ENCODE results near the gene DCAF12. TPM values are rescaled to one million over a fixed set of nuclear protein-coding genes. Genes with fewer than 3 reads are reported as not detected.

The DCAF12 gene
- total and polyA plus RNA-seq, 2 of the 8 experiments (the other 6 are each of a cell fraction or from before 2014, with no cell fraction given): 22.7 to 29.2 TPM

DNA sequence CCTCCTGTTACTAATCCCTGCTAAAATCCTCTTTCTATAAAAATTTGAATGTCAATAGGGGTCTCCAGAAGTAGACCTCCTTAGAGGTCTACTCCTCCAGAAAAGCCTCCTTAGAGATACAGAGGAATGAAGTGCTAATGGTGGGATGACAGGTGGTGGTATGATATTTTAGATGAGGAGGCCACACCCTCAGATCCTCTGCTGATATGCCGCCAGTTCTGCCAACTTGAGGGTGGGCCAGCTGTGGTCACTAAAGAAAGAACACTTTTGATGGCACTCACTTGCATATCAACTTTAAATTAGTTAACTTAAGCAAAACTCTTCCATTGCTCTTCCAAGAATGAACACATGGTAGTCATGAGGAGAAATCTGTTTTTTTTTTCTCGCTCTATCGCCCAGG, 61.0 kb downstream of the DCAF12 start:
- no peak overlapping the region for H2BK12ac ChIP-seq (ENCODE audit: low read depth, low read length)
- no peak overlapping the region for H3K23ac ChIP-seq (ENCODE audit: insufficient read length)
- no peaks in the 10 kb centered on the region for H3K9me3 ChIP-seq (ENCODE audit: insufficient read depth in 2 of 2, low read depth in 1 of 2, low read length in 1 of 2)
- no peak overlapping the region for H2BK5ac ChIP-seq (ENCODE audit: low read depth, low read length)
- no peak overlapping the region for H3K14ac ChIP-seq (ENCODE audit: insufficient read length)
- H3K36me3 ChIP-seq (ENCODE audit: control insufficient read depth in 2 of 4, insufficient read depth in 4 of 4, low read length in 3 of 4): no peaks in the 10 kb centered on the region
- no peak overlapping the region for H2AK5ac ChIP-seq (ENCODE audit: low read depth, low read length)
- H3K79me2 ChIP-seq (ENCODE audit: control insufficient read depth in 1 of 2, insufficient read depth in 2 of 2, low read length in 2 of 2): no peaks in the 10 kb centered on the region
- no peak overlapping the region for H3K18ac ChIP-seq (ENCODE audit: extremely low read depth, low read length)
- H3K79me1 ChIP-seq (ENCODE audit: low read depth, low read length): no peaks in the 10 kb centered on the region
- H4K5ac ChIP-seq (ENCODE audit: insufficient read length, low read depth, low read length): no peak overlapping the region
- WGBS, 2 experiments (ENCODE audit: extremely low coverage in 1 of 2, insufficient coverage in 1 of 2, insufficient read length in 1 of 2, insufficient replicate concordance in 2 of 2, low coverage in 1 of 2, low lambda C conversion rate in 2 of 2, missing lambda C conversion rate in 1 of 2): 90% methylated on average over 3 of the region's 3 CpGs; no CpG with 5 or more reads in 1 of the 2 experiments
- DNase-seq (ENCODE audit: low read depth in 1 of 2, low spot score in 2 of 2): no peak
- H3K4me3 ChIP-seq (ENCODE audit: extremely low read depth in 1 of 4, insufficient read depth in 2 of 4, low read depth in 3 of 4, low read length in 4 of 4): no peak overlapping the region
- H3K27ac ChIP-seq (ENCODE audit: low read depth, low read length): no peak overlapping the region
- H3K27me3 ChIP-seq (replicated peaks in 1 of 4; ENCODE audit: control insufficient read depth in 3 of 4, extremely low read depth in 1 of 4, insufficient read depth in 3 of 4, low read length in 3 of 4): no peaks in the 10 kb centered on the region
- H3K9ac ChIP-seq (replicated peaks in 1 of 4; ENCODE audit: extremely low read depth in 1 of 4, low read depth in 3 of 4, low read length in 3 of 4): no peak overlapping the region
- no peak overlapping the region for H2AFZ ChIP-seq (ENCODE audit: low read length)
- H4K91ac ChIP-seq (replicated peaks; ENCODE audit: insufficient read length, low read length): no peak overlapping the region
- H2BK120ac ChIP-seq (replicated peaks; ENCODE audit: low read depth, low read length): no peak overlapping the region
- FAIRE-seq: no peak
- no peaks in the 10 kb centered on the region for H3K4me1 ChIP-seq (replicated peaks in 1 of 4; ENCODE audit: control insufficient read depth in 3 of 4, insufficient read depth in 4 of 4, low read length in 3 of 4)
- no peak overlapping the region for H3K4me2 ChIP-seq (ENCODE audit: insufficient read depth in 1 of 2, low read depth in 2 of 2, low read length in 2 of 2)
- POLR2A ChIA-PET (ENCODE audit: partially characterized antibody): interaction anchor here (0.7 to 5.1 kb wide), 3 partner anchors 16 to 340 kb away, joined by 4 to 24 read pairs (median 7); partner anchors contain the start of gene UBAP2
- H3K23me2 ChIP-seq (ENCODE audit: low read depth, low read length): no peaks in the 10 kb centered on the region
- H3K4ac ChIP-seq (replicated peaks; ENCODE audit: insufficient read length, low read depth, low read length): no peak overlapping the region
- H2BK15ac ChIP-seq (ENCODE audit: low read length): no peak overlapping the region
- H2BK20ac ChIP-seq (ENCODE audit: low read length): no peak overlapping the region
- CTCF ChIA-PET (ENCODE audit: partially characterized antibody): interaction anchor here (0.6 to 0.9 kb wide), 3 partner anchors 29 to 139 kb away, joined by 3 to 4 read pairs (median 3); no protein-coding TSS in a partner anchor
- H4K8ac ChIP-seq (ENCODE audit: extremely low read depth, insufficient read depth, low read length): no peak overlapping the region
- H4K20me1 ChIP-seq (replicated peaks in 1 of 2; ENCODE audit: control insufficient read depth in 1 of 2, insufficient read depth in 2 of 2, low read length in 2 of 2): no peaks in the 10 kb centered on the region
- no peak overlapping the region for H3K56ac ChIP-seq (replicated peaks; ENCODE audit: insufficient read length, low read depth, low read length)
- TF ChIP-seq TAF7 (optimal IDR thresholded peaks at IDR 0.05; ENCODE audit: borderline replicate concordance, low read depth, low read length) (no peak), JUN (IDR thresholded peaks at IDR 0.05; ENCODE audit: low read depth, low read length) (no peak), POLR2AphosphoS5 (IDR thresholded peaks at IDR 0.05; ENCODE audit: low read depth, low read length) (no peak), EZH2 (IDR thresholded peaks at IDR 0.05; ENCODE audit: low read depth, low read length, severe bottlenecking) (no peak)
